NCI-H2107 treated with DMSO at 0.1 percent for 48 hours (cell line): ENCODE results near the gene GALNT15.

Experiments used
- DNase-seq: peaks from one replicate; lab custom pipeline; 2025; ENCODE audit not compliant: unreplicated experiment; lab: John Stamatoyannopoulos, UW

Gene GALNT15

GRCh38 chr3:16151109-16151508, 23.4 kb upstream of the GALNT15 start:
- DNase-seq: no peak

GRCh38 chr3:16168211-16168610, 6.3 kb upstream of the GALNT15 start:
- no peak for DNase-seq

GRCh38 chr3:16171009-16171408, 3.5 kb upstream of the GALNT15 start:
- DNase-seq: no peak

GRCh38 chr3:16171825-16172224, 2.7 kb upstream of the GALNT15 start:
- no peak for DNase-seq

- DNase-seq: no peak
Measured at GRCh38 chr3:16173283-16174025, 1.0 kb upstream of the GALNT15 start.

- DNase-seq: no peak
Measured at GRCh38 chr3:16174026-16174355, 489 bp upstream of the GALNT15 start.

- no peak for DNase-seq
Measured at GRCh38 chr3:16174976-16175901, 759 bp downstream of the GALNT15 start.

- DNase-seq: no peak
Measured at GRCh38 chr3:16176391-16177030, 2.0 kb downstream of the GALNT15 start.

GRCh38 chr3:16177382-16177781, 2.9 kb downstream of the GALNT15 start:
- no peak for DNase-seq

GRCh38 chr3:16177962-16178627, 3.6 kb downstream of the GALNT15 start:
- DNase-seq: no peak

GRCh38 chr3:16178628-16178988, 4.1 kb downstream of the GALNT15 start:
- no peak for DNase-seq

- no peak for DNase-seq
Measured at GRCh38 chr3:16179261-16179660, 4.8 kb downstream of the GALNT15 start.

- no peak for DNase-seq
Measured at GRCh38 chr3:16179771-16180736, 5.6 kb downstream of the GALNT15 start.

GRCh38 chr3:16180737-16181134, 6.3 kb downstream of the GALNT15 start:
- no peak for DNase-seq

GRCh38 chr3:16181361-16181760, 6.9 kb downstream of the GALNT15 start:
- no peak for DNase-seq

- DNase-seq: no peak
Measured at GRCh38 chr3:16182183-16182582, 7.7 kb downstream of the GALNT15 start.

- DNase-seq: no peak
Measured at GRCh38 chr3:16182612-16183011, 8.1 kb downstream of the GALNT15 start.

- DNase-seq: no peak
Measured at GRCh38 chr3:16183082-16183481, 8.6 kb downstream of the GALNT15 start.

GRCh38 chr3:16183601-16184270, 9.3 kb downstream of the GALNT15 start:
- no peak for DNase-seq

GRCh38 chr3:16186086-16186485, 11.6 kb downstream of the GALNT15 start:
- no peak for DNase-seq
